Activated naive CD4-positive, alpha-beta T cell treated with anti-CD3 and anti-CD28 coated beads for 36 hours (primary cell): ENCODE data around the gene ERC1. TPM values are rescaled to one million over a fixed set of nuclear protein-coding genes. Genes with fewer than 3 reads are reported as not detected.

Experiments
- CTCF ChIA-PET: fragments of 350-600 bp; sonication (Branson Sonifier 250); formaldehyde crosslinking; loops from one replicate; lab custom pipeline; 2021; ENCODE audit warnings: antibody characterized with exemption; lab: Charles Lee
- DNase-seq: peaks from one replicate; pipeline ENCODE4 v3.0.0-alpha.2; 2020
- H3K27ac Mint-ChIP-seq: one replicate; pipeline ENCODE4 v1.8.0; 2021; ENCODE audit warnings: mild to moderate bottlenecking, mixed read lengths
- H3K27me3 Mint-ChIP-seq: one replicate; pipeline ENCODE4 v1.8.0; 2021; ENCODE audit warnings: low read depth, mixed read lengths
- H3K36me3 Mint-ChIP-seq: one replicate; pipeline ENCODE4 v1.8.0; 2021; ENCODE audit warnings: low read depth, mixed read lengths
- H3K4me1 Mint-ChIP-seq: one replicate; pipeline ENCODE4 v1.8.0; 2021; ENCODE audit warnings: low read depth, mixed read lengths
- H3K4me3 Mint-ChIP-seq: one replicate; pipeline ENCODE4 v1.8.0; 2021; ENCODE audit warnings: mild to moderate bottlenecking, moderate library complexity, mixed read lengths
- H3K9me3 Mint-ChIP-seq: one replicate; pipeline ENCODE4 v1.8.0; 2021; ENCODE audit warnings: mixed read lengths
- intact Hi-C: fragments of 100-400 bp; cut with micrococcal nuclease; formaldehyde crosslinking; loops from one replicate; pipeline ENCODE4 v1.15.1; 2023
- total RNA-seq, 2 experiments: library from RNA; stranded (reverse); gene quantifications; one replicate each; pipeline ENCODE4 v1.2.3, GENCODE V29; 2021

ERC1 gene
- total RNA-seq, 2 experiments from 2014 or later, result 17.4 to 20.7 TPM

- no peak overlapping the region for H3K27ac Mint-ChIP-seq
- H3K4me1 Mint-ChIP-seq, result no peaks in the 10 kb centered on the region
- DNase-seq, result no peak
- H3K9me3 Mint-ChIP-seq, result no peaks in the 10 kb centered on the region
- no peaks in the 10 kb centered on the region for H3K27me3 Mint-ChIP-seq
- intact Hi-C loops, result no loop called here
- H3K4me3 Mint-ChIP-seq, result no peak overlapping the region
- peaks cover 19% of the 10 kb centered on the region for H3K36me3 Mint-ChIP-seq
- CTCF ChIA-PET, result no interaction called here
These were observed 452.6 kb downstream of the ERC1 start for GRCh38 chr12:1443421-1444141.

DNA sequence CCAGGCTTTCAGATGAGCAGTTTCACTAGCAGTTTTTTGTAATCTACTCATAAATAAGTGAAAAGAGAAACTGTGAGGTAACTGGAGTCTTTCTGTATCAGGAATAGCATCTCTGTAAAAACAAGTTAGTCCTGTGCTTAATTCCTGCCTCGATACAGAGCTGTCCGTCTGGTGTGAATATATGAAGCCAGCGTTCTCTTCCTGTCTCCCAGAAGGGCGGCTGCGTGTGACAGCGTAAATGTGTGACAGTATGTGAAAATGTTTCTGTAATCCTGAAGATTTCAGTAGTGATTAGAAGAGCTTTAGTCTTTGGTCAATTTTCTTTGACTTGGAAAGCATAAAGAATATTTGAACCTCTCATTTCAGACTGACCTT lies 453.1 kb downstream of the ERC1 start:
- no peaks in the 10 kb centered on the region for H3K4me1 Mint-ChIP-seq
- intact Hi-C loops, result no loop called here
- no peaks in the 10 kb centered on the region for H3K27me3 Mint-ChIP-seq
- CTCF ChIA-PET, result no interaction called here
- H3K36me3 Mint-ChIP-seq, result peaks cover 20% of the 10 kb centered on the region
- no peaks in the 10 kb centered on the region for H3K9me3 Mint-ChIP-seq
- no peak overlapping the region for H3K4me3 Mint-ChIP-seq
- no peak overlapping the region for H3K27ac Mint-ChIP-seq
- DNase-seq, result no peak

DNA sequence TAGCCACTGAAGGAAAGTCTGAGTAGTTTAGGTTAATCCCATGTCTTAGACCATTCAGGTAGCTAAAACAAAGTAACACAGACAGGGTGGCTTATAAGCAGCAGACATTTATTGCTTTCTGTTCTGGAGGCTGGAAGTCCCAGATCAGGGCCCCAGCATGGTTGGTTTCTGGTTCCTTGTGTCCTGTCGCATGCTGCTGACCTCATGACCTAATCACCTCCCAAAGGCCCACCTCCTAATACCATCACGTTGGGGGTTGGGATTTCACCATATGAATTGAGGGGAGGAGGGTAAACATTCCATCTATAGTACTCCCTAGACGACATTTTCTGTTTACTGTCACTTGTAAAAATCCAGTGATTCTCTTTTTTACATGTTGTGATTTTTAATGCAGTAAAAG lies 454.8 kb downstream of the ERC1 start:
- H3K36me3 Mint-ChIP-seq, result peaks cover 27% of the 10 kb centered on the region
- H3K4me1 Mint-ChIP-seq, result no peaks in the 10 kb centered on the region
- intact Hi-C loops, result no loop called here
- no peak overlapping the region for H3K27ac Mint-ChIP-seq
- no peak overlapping the region for H3K4me3 Mint-ChIP-seq
- no peaks in the 10 kb centered on the region for H3K27me3 Mint-ChIP-seq
- CTCF ChIA-PET, result no interaction called here
- DNase-seq, result no peak
- no peaks in the 10 kb centered on the region for H3K9me3 Mint-ChIP-seq

GRCh38 chr12:1448336-1448735 lies 457.3 kb downstream of the ERC1 start:
- Mint-ChIP-seq H3K4me1 (no peaks in the 10 kb centered on the region), H3K36me3 (peaks cover 30% of the 10 kb centered on the region), H3K27ac (no peak overlapping the region), H3K4me3 (no peak overlapping the region), H3K9me3 (no peaks in the 10 kb centered on the region), H3K27me3 (no peaks in the 10 kb centered on the region)
- intact Hi-C loops, result no loop called here
- DNase-seq, result no peak
- CTCF ChIA-PET, result interaction anchor here (0.6 to 0.7 kb wide), 2 partner anchors 330 to 331 kb away, joined by 3 read pairs; no protein-coding TSS in a partner anchor

DNA sequence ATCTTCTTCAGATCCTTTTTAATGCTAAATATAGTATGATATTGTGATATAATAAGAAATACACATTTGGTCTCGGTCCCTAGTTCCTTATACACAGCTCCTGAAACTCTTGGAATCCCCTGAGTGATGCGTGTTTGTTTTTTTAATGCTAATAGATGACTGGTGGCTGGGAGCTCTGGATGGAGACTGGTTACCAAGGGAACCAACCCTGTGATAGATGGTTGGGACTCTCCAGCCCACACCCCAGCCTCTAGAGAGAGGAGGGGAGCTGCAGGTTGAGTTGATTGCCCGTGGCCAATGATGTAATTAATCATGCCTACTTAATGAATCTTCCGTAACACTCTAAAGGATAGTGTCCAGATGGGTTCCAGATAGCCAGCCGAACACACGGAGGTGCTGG lies 462.8 kb downstream of the ERC1 start:
- H3K36me3 Mint-ChIP-seq, result peaks cover 11% of the 10 kb centered on the region
- CTCF ChIA-PET, result interaction anchor here (0.6 kb wide), 1 partner anchor 329 kb away, joined by 3 read pairs; no protein-coding TSS in a partner anchor
- no peaks in the 10 kb centered on the region for H3K27me3 Mint-ChIP-seq
- intact Hi-C loops, result no loop called here
- no peak overlapping the region for H3K27ac Mint-ChIP-seq
- H3K4me3 Mint-ChIP-seq, result no peak overlapping the region
- no peak for DNase-seq
- no peaks in the 10 kb centered on the region for H3K4me1 Mint-ChIP-seq
- no peaks in the 10 kb centered on the region for H3K9me3 Mint-ChIP-seq

- CTCF ChIA-PET, result no interaction called here
These were observed 465.9 kb downstream of the ERC1 start for GRCh38 chr12:1456885-1457284.

GRCh38 chr12:1457901-1458300 lies 466.9 kb downstream of the ERC1 start:
- DNase-seq, result no peak
- H3K27ac Mint-ChIP-seq, result no peak overlapping the region
- H3K27me3 Mint-ChIP-seq, result no peaks in the 10 kb centered on the region
- no peaks in the 10 kb centered on the region for H3K4me1 Mint-ChIP-seq
- no peaks in the 10 kb centered on the region for H3K36me3 Mint-ChIP-seq
- no peaks in the 10 kb centered on the region for H3K9me3 Mint-ChIP-seq
- intact Hi-C loops, result no loop called here
- no peak overlapping the region for H3K4me3 Mint-ChIP-seq
- CTCF ChIA-PET, result interaction anchor here (1.0 to 1.3 kb wide), 2 partner anchors 126 to 340 kb away, joined by 3 read pairs; no protein-coding TSS in a partner anchor

More at GRCh38 chr12:1456885-1457284, 465.9 kb downstream of the ERC1 start:
- H3K9me3 Mint-ChIP-seq, result no peaks in the 10 kb centered on the region
- no peak for DNase-seq
- no peaks in the 10 kb centered on the region for H3K4me1 Mint-ChIP-seq
- intact Hi-C loops, result no loop called here
- H3K36me3 Mint-ChIP-seq, result no peaks in the 10 kb centered on the region
- H3K4me3 Mint-ChIP-seq, result no peak overlapping the region
- H3K27me3 Mint-ChIP-seq, result no peaks in the 10 kb centered on the region
- no peak overlapping the region for H3K27ac Mint-ChIP-seq

DNA sequence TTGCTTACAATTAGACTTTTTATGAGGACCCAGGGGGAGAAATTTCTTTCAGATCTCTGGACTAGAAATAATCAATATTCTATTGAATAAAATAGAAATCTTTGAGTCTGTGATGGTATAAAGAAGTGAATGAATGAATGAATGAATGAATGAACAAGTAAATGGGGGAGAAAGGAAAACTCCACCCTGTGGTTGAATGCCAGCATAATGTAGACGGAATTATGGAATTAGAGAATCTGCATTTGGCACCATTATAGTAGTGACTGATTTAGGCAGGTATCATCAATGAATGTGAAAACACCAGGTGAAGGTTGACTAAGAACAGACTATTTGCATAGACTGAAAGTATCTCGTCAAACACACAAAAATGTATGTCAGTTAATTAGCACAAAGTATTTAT lies 468.3 kb downstream of the ERC1 start:
- no peaks in the 10 kb centered on the region for H3K4me1 Mint-ChIP-seq
- H3K27me3 Mint-ChIP-seq, result no peaks in the 10 kb centered on the region
- no peaks in the 10 kb centered on the region for H3K9me3 Mint-ChIP-seq
- intact Hi-C loops, result no loop called here
- H3K27ac Mint-ChIP-seq, result no peak overlapping the region
- H3K4me3 Mint-ChIP-seq, result no peak overlapping the region
- no peak for DNase-seq
- H3K36me3 Mint-ChIP-seq, result no peaks in the 10 kb centered on the region
- CTCF ChIA-PET, result no interaction called here

DNA sequence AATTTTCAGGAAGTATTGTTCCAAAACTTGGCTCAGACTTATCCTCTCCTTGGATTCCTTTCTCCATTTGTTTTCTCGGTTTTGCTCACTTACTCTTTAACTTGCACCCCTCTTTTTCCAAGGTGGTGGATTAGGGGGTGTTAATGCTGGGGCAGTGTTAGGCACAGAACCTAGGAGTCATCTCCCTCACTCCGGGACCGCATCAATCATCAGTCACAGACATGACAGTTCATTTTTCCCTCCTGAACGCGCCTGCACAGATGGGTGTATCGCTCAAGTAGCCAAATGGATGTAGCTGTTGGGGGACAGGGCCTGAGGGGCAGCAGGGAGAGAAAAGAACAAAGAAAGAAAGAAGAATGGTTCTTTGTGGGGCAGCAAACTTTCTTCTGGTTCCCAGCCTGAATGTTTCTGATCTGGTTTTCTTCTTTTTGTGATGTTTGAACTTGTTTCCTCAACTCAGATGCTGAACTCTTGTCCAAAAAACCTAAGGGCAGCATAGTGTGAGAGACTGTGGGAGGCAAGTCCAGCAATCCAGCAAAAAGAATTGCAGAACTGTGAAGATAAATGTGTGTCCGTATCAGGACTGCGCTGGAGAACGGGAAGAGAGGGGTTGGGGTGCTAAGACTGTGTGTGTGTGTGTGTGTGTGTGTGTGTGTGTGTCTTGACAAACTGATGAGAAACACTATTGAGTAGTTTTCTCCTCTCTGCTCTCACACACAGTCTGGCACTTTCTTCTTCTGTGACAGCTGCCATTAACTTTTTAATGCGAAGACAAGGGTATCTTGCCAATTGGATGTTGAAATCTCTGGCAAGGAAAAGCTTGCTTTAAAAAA lies 472.3 kb downstream of the ERC1 start:
- Mint-ChIP-seq H3K27ac (no peak overlapping the region), H3K4me1 (no peaks in the 10 kb centered on the region), H3K9me3 (no peaks in the 10 kb centered on the region), H3K27me3 (no peaks in the 10 kb centered on the region), H3K36me3 (peaks cover 2% of the 10 kb centered on the region), H3K4me3 (no peak overlapping the region)
- no peak for DNase-seq
- intact Hi-C loops, result no loop called here
- CTCF ChIA-PET, result interaction anchor here (0.7 to 0.9 kb wide), 2 partner anchors 21 to 345 kb away, joined by 3 read pairs; no protein-coding TSS in a partner anchor

GRCh38 chr12:1464925-1465324 lies 473.9 kb downstream of the ERC1 start:
- CTCF ChIA-PET, result no interaction called here
- Mint-ChIP-seq H3K27me3 (no peaks in the 10 kb centered on the region), H3K4me1 (no peaks in the 10 kb centered on the region), H3K36me3 (peaks cover 2% of the 10 kb centered on the region), H3K4me3 (no peak overlapping the region), H3K9me3 (no peaks in the 10 kb centered on the region), H3K27ac (no peak overlapping the region)
- intact Hi-C loops, result no loop called here
- DNase-seq, result no peak

GRCh38 chr12:1465990-1466389 lies 475.0 kb downstream of the ERC1 start:
- no peak overlapping the region for H3K27ac Mint-ChIP-seq
- no peaks in the 10 kb centered on the region for H3K4me1 Mint-ChIP-seq
- H3K27me3 Mint-ChIP-seq, result no peaks in the 10 kb centered on the region
- no peaks in the 10 kb centered on the region for H3K9me3 Mint-ChIP-seq
- CTCF ChIA-PET, result no interaction called here
- DNase-seq, result no peak
- peaks cover 2% of the 10 kb centered on the region for H3K36me3 Mint-ChIP-seq
- intact Hi-C loops, result no loop called here
- H3K4me3 Mint-ChIP-seq, result no peak overlapping the region

DNA sequence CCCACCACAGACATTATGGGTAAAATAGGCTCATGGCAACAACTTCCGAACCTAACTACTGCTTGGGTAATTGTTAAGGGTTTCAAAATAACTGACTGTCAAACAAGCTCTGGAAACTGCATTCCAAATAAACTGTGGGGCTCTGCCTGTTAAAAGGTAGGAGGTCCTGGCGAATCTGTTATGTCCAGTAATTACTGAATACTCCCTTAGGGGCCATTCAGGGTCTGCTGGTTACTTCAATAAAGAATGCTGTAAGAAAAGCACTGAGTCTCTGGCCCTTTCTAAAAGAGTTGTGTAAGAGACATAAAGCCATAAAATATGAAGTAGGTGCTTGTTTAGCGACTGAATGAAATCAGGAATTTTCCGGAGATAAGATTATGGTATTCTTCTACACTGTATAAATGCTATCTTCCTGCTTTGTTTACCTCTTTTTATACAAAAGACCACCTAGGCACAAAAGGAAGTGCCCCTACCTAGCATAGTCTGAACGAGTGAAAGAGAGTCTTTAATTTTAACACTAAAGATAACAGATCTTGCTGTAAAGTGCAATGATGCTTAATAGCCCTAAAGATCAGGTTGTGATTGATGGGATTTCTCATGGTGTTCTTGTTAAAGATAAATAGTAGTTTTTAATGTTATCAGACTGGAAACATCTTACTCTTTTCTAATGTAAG lies 475.6 kb downstream of the ERC1 start:
- peaks cover 2% of the 10 kb centered on the region for H3K36me3 Mint-ChIP-seq
- intact Hi-C loops, result no loop called here
- H3K27ac Mint-ChIP-seq, result no peak overlapping the region
- DNase-seq, result no peak
- H3K4me3 Mint-ChIP-seq, result no peak overlapping the region
- H3K9me3 Mint-ChIP-seq, result no peaks in the 10 kb centered on the region
- CTCF ChIA-PET, result no interaction called here
- H3K4me1 Mint-ChIP-seq, result no peaks in the 10 kb centered on the region
- no peaks in the 10 kb centered on the region for H3K27me3 Mint-ChIP-seq
